ENCODE measurements around the gene C10orf67.

Gene C10orf67

GRCh38 chr10:23194471-23194965, 150.1 kb downstream of the C10orf67 start:
- H3K27me3 ChIP-seq (ENCODE audit: insufficient read depth, poor library complexity, severe bottlenecking): peaks cover 3% of the 10 kb centered on the region
- no peak for TF ChIP-seq GABPA (IDR thresholded peaks at IDR 0.05; ENCODE audit: low read depth)
- TF ChIP-seq CTCF (IDR thresholded peaks at IDR 0.05; ENCODE audit: insufficient read depth, low read length): no peak
- no peak for TF ChIP-seq SPI1 (IDR thresholded peaks at IDR 0.05; ENCODE audit: borderline replicate concordance, low read depth)
- no peak for TF ChIP-seq REST (IDR thresholded peaks at IDR 0.05; ENCODE audit: insufficient replicate concordance, low read depth)
- no peak for TF ChIP-seq POLR2AphosphoS5 (IDR thresholded peaks at IDR 0.05; ENCODE audit: low read depth)
- H3K4me3 ChIP-seq (replicated peaks; ENCODE audit: insufficient read depth, low read length): no peak overlapping the region
- DNase-seq (ENCODE audit: low read depth in 1 of 2, low spot score in 1 of 2): no peak
- H3K27ac ChIP-seq (replicated peaks): no peak overlapping the region

GRCh38 chr10:23193435-23194074, 151.0 kb downstream of the C10orf67 start:
- TF ChIP-seq REST (IDR thresholded peaks at IDR 0.05; ENCODE audit: insufficient replicate concordance, low read depth): no peak
- no peak for TF ChIP-seq CTCF (IDR thresholded peaks at IDR 0.05; ENCODE audit: insufficient read depth, low read length)
- no peak for TF ChIP-seq GABPA (IDR thresholded peaks at IDR 0.05; ENCODE audit: low read depth)
- no peak for TF ChIP-seq SPI1 (IDR thresholded peaks at IDR 0.05; ENCODE audit: borderline replicate concordance, low read depth)
- TF ChIP-seq POLR2AphosphoS5 (IDR thresholded peaks at IDR 0.05; ENCODE audit: low read depth): no peak
- no peak for DNase-seq (ENCODE audit: low read depth in 1 of 2, low spot score in 1 of 2)
- H3K4me3 ChIP-seq (replicated peaks; ENCODE audit: insufficient read depth, low read length): no peak overlapping the region
- H3K27ac ChIP-seq (replicated peaks): no peak overlapping the region
- H3K27me3 ChIP-seq (ENCODE audit: insufficient read depth, poor library complexity, severe bottlenecking): peaks cover 3% of the 10 kb centered on the region

DNA sequence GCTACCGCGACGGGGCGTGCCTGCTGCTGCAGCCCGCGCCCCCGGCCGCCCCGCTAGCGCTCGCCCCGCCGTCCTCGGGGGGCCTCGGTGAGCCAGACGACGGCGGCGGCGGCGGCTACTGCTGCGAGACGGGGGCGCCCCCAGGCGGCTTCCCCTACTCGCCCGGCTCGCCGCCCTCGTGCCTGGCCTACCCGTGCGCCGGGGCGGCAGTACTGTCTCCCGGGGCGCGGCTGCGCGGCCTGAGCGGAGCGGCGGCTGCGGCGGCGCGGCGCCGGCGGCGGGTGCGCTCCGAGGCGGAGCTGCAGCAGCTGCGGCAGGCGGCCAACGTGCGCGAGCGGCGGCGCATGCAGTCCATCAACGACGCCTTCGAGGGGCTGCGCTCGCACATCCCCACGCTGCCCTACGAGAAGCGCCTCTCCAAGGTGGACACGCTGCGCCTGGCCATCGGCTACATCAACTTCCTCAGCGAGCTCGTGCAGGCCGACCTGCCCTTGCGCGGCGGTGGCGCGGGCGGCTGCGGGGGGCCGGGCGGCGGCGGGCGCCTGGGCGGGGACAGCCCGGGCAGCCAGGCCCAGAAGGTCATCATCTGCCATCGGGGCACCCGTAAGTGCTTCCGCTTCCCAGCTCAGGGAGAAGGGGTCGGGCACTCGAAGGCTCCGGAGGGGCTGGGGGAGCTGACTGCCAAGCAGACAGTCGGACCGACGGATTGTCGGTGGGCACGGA, 151.7 kb downstream of the C10orf67 start:
- H3K27me3 ChIP-seq (ENCODE audit: insufficient read depth, poor library complexity, severe bottlenecking): peaks cover 3% of the 10 kb centered on the region
- H3K4me3 ChIP-seq (replicated peaks; ENCODE audit: insufficient read depth, low read length): no peak overlapping the region
- no peak for TF ChIP-seq GABPA (IDR thresholded peaks at IDR 0.05; ENCODE audit: low read depth)
- TF ChIP-seq CTCF (IDR thresholded peaks at IDR 0.05; ENCODE audit: insufficient read depth, low read length): no peak
- no peak for TF ChIP-seq POLR2AphosphoS5 (IDR thresholded peaks at IDR 0.05; ENCODE audit: low read depth)
- no peak for TF ChIP-seq REST (IDR thresholded peaks at IDR 0.05; ENCODE audit: insufficient replicate concordance, low read depth)
- TF ChIP-seq SPI1 (IDR thresholded peaks at IDR 0.05; ENCODE audit: borderline replicate concordance, low read depth): no peak
- DNase-seq (ENCODE audit: low read depth in 1 of 2, low spot score in 1 of 2): no peak
- H3K27ac ChIP-seq (replicated peaks): no peak overlapping the region

Measured in HL-60 (cell line).